ENCODE data around the gene DHFR.

GRCh38 chr5:80608731-80609130 lies 46.1 kb downstream of the DHFR start:
- TF ChIP-seq CTCF (conservative IDR thresholded peaks at IDR 0.05 in 1 of 2, IDR thresholded peaks at IDR 0.05 in 1 of 2; ENCODE audit: extremely low read depth in 1 of 2, insufficient read depth in 1 of 2, low read depth in 1 of 2, low read length in 2 of 2) (no peak), EZH2 (IDR thresholded peaks at IDR 0.05; ENCODE audit: borderline replicate concordance, low read length) (no peak)
